NOMO-1 treated with dmso at 0.1 percent for 144 hours (cell line): Measurements from ENCODE around the gene FOXJ3.
A peak's percentile ranks its signal among the peaks of the same experiment; 100 is the strongest.

Experiments used
- DNase-seq: peaks from one replicate; lab custom pipeline; 2025; ENCODE audit not compliant: unreplicated experiment; lab: John Stamatoyannopoulos, UW

Gene FOXJ3

GRCh38 chr1:42335050-42335808, at the start of gene FOXJ3:
TSS of gene FOXJ3 (minus strand) at chr1:42335235. CDS start at chr1:42311093, 24,142 bp downstream.
- peak; percentile 78 for DNase-seq

- DNase-seq: no peak
These were observed 46.2 kb upstream of the FOXJ3 start for GRCh38 chr1:42381280-42381673.

GRCh38 chr1:42380586-42381279, 45.7 kb upstream of the FOXJ3 start, which contains the start of gene RIMKLA:
TSS of gene RIMKLA (plus strand) at chr1:42380792. CDS start at chr1:42380935, 143 bp downstream.
- DNase-seq: no peak

GRCh38 chr1:42379794-42380585, 45.0 kb upstream of the FOXJ3 start:
- no peak for DNase-seq

GRCh38 chr1:42372796-42373195, 37.8 kb upstream of the FOXJ3 start:
- DNase-seq: no peak

GRCh38 chr1:42370876-42371549, 36.0 kb upstream of the FOXJ3 start:
- no peak for DNase-seq

GRCh38 chr1:42369471-42369870, 34.4 kb upstream of the FOXJ3 start:
- no peak for DNase-seq

GRCh38 chr1:42368096-42368795, 33.2 kb upstream of the FOXJ3 start:
- no peak for DNase-seq

GRCh38 chr1:42365118-42365517, 30.1 kb upstream of the FOXJ3 start:
- DNase-seq: no peak

- DNase-seq: no peak
These were observed 29.5 kb upstream of the FOXJ3 start for GRCh38 chr1:42364542-42364941.

- no peak for DNase-seq
These were observed 29.1 kb upstream of the FOXJ3 start for GRCh38 chr1:42364089-42364488.

GRCh38 chr1:42359466-42359865, 24.4 kb upstream of the FOXJ3 start:
- DNase-seq: no peak

- no peak for DNase-seq
These were observed 23.8 kb upstream of the FOXJ3 start for GRCh38 chr1:42358791-42359190.

GRCh38 chr1:42350086-42350485, 15.1 kb upstream of the FOXJ3 start:
- no peak for DNase-seq

- no peak for DNase-seq
These were observed 13.5 kb upstream of the FOXJ3 start for GRCh38 chr1:42348498-42348897.

- DNase-seq: no peak
These were observed 8.0 kb upstream of the FOXJ3 start for GRCh38 chr1:42343049-42343448.

GRCh38 chr1:42340901-42341300, 5.9 kb upstream of the FOXJ3 start:
- DNase-seq: no peak

- DNase-seq: no peak
These were observed 5.1 kb upstream of the FOXJ3 start for GRCh38 chr1:42340093-42340492.

GRCh38 chr1:42336978-42337377, 1.9 kb upstream of the FOXJ3 start:
- DNase-seq: no peak

- no peak for DNase-seq
These were observed 929 bp upstream of the FOXJ3 start for GRCh38 chr1:42335809-42336518.
